NCI-H1105 treated with DMSO at 0.1 percent for 48 hours (cell line): ENCODE measurements around the gene PAM.
"Not testable (repeated sequence)": the region's sequence is repeated elsewhere in the genome, so short reads cannot be mapped to it uniquely, and the experiment has no call there.

Experiments
- DNase-seq: peaks from one replicate; lab custom pipeline; 2025; lab: John Stamatoyannopoulos, UW

Gene PAM

GRCh38 chr5:102941111-102941510 is 186.0 kb downstream of the PAM start:
- DNase-seq: no peak

- DNase-seq: no peak
These were observed 191.3 kb downstream of the PAM start for GRCh38 chr5:102946414-102946813.

- no peak for DNase-seq
These were observed 191.9 kb downstream of the PAM start for GRCh38 chr5:102946971-102947370.

DNA sequence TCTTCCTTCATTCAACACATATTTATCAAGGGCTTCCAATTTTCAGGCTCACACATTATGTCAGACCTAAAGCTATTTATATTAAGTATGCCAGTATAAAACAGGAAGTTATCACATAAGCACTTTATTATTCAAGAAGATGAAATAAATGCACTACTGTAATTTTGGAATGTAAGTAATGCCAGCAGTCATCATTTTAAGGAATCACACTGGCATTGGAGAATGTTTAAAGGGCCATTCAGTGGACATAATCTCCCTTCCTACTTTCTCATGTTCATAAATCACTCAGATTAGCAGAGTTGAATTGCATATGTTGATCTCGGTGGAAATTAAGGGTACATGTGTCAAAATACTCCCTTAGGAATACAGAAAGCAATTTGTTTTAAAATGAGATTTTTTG is 200.4 kb downstream of the PAM start:
- DNase-seq: no peak

- no peak for DNase-seq
These were observed 201.5 kb downstream of the PAM start for GRCh38 chr5:102956599-102956998.

- DNase-seq: no peak
These were observed 202.0 kb downstream of the PAM start for GRCh38 chr5:102957141-102957540.

- no peak for DNase-seq
These were observed 203.4 kb downstream of the PAM start for GRCh38 chr5:102958481-102959011.

- DNase-seq: no peak
These were observed 203.9 kb downstream of the PAM start for GRCh38 chr5:102959055-102959454.

DNA sequence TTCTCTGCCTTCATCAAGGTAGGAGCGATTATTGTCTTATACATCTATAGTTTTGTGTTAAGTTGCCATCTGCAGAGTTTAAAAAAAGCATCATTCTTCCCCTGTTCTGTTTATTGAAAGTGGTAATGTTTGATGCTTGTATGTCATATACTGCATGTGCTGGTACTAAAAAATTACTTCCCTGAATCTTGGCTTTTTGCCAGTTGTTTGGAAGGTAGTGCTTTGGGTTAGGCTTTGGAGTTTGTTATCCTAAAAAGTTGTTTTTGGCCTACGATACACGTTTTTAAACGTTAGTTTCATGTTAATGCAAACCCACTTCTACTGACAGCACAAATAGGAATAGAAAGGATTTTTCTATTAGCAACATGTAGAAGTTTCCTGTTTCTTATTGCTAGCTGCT is 206.6 kb downstream of the PAM start:
- DNase-seq: no peak

- no peak for DNase-seq
These were observed 210.5 kb downstream of the PAM start for GRCh38 chr5:102965653-102966052.

DNA sequence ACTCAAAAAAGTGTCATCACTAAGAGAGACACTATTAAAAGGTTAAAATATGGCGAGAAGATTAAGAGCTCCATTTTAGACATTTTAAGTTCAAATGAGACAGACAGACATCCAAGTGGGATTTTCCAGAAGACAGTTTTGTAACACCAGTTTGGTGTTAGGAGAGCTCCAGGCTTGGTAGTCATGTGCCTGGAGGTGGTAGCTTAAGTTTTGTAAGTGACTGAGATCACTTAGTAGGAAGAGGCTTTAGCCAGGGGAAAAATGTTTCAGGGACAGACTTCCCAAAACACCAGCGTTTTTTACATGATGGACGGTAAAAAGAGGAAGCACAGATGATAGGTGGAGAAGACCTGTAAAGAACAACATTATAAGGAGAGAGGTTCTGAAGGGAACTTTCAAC is 214.5 kb downstream of the PAM start:
- no peak for DNase-seq

GRCh38 chr5:102971676-102972293 is 216.7 kb downstream of the PAM start:
- DNase-seq: peak; percentile 21

DNA sequence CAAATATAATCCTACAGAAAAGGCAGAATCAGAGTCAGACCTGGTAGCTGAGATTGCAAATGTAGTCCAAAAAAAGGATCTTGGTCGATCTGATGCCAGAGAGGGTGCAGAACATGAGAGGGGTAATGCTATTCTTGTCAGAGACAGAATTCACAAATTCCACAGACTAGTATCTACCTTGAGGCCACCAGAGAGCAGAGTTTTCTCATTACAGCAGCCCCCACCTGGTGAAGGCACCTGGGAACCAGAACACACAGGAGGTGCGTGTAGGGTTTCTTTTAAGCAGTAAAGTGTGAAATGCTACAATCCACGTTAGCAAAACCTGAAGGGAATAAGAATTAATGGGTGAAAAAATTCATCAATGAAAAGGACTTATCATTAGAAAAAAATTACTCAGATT is 219.1 kb downstream of the PAM start:
- DNase-seq: no peak

DNA sequence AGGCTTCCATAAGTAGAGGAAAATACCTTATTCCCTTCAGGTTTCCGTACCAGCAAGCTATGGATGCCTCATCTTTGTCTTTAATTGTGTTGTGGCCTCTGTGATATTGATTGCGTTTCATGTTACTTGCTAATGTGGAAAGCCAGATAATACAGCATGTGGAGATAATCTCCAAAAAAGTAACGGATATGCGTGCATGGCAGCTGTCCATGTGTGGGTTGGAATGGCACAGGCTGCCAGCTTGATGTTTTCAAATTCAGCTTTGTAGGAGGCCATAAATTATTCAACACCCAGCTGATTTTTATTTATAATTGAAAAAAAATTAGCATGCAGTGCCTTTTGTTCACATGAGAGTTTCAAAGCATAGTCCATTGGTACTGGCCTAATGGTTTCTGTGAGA is 219.9 kb downstream of the PAM start:
- DNase-seq: no peak

DNA sequence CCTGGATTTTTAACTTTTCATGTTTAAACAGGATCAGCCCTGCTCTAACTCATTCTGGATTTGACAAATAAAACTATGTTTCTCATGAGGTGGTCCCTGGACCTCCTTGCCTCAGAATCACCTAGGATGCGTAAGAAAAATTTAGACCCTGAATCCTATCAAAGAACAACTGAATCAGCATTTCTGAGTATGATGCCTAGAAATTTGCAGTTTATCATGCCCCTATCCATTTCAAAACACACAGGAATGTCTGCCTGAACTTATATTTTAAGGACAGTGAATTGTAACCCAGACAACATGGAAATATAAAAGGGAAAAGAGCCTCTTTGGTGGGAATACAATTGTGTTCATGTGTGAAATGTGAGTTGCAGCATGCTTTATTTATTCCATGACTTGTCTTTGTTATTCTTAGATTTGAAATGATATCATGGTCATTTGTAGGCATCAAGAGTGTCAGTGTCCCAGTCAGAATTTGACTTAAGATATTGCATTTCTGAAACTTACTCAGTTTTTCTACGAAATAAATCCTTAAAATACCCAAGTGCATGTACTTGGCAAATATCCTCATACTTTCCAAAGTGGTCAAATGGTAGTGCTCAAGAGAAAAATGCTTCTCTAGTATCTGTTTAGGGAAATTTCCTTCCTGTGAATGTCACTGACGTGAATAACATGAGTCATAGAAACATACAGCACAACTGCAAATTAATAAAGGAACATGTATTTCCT is 220.5 kb downstream of the PAM start:
- no peak for DNase-seq

GRCh38 chr5:102981957-102982635 is 227.0 kb downstream of the PAM start:
- DNase-seq: no peak

GRCh38 chr5:102986074-102986473 is 231.0 kb downstream of the PAM start:
- no peak for DNase-seq

DNA sequence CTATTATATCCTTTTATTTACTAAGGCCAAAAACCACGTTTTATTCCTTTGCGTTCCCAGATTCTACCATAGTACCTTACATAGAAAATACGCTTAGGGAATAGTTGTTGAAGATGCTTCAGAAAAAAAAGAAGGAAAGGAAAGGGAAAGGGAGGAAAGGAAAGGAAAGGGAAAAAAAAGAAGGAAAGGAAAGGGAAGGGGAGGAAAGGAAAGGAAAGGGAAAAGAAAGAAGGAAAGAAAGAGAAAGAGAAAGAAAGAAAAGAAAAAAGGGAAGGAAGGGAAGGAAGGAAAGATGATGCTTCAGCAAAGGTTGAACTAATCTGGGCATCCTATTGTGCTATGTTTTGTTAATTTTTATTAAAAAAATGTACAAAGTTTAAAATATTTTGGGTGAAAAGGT is 233.4 kb downstream of the PAM start:
- DNase-seq: no peak

DNA sequence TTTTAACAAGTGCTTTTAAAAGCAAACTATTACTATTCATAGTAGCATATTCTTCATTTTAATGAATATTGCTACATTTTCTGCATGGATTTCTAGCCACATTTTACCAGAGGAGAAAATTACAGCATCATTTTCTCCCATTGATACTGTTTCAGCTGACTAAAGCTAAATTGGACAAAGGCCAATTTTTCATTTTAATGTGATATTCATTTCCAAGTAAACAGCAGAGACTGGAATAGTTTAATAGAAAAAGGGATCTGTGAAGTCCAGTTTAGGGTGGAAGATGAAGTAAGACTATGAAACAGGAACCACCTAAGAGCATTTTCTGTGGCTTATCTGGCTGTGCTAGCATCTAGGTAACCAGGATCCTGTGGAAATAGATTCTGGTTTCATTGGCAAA is 236.7 kb downstream of the PAM start:
- DNase-seq: peak; percentile 17

DNA sequence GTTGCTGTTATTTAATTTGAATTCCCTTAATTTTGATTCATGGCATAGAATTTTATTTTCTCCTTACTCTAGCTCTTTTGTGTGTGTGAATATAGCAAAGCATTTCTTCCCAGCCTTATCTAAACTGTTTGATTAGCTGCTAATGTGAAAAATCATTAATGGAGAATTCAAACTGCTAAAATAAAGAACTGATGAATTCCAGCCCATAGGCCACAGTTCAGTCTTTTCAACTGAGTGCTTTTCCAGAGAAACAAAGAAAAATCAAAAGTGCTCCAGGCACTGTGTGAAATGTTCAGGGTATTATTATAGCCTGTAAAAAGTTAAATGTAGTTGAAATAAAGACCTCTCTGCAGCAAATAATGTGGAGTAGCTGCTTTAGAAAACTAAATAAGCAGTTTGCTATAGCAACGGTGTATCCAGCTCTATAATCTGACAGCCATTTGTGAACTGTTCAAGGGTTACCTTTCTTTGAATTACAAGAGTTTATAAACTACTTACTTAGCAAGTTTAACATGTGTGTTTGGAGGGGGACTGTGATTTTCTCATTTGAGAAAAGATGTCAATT is 241.0 kb downstream of the PAM start:
- no peak for DNase-seq

GRCh38 chr5:102998224-102998623 is 243.1 kb downstream of the PAM start:
- no peak for DNase-seq

DNA sequence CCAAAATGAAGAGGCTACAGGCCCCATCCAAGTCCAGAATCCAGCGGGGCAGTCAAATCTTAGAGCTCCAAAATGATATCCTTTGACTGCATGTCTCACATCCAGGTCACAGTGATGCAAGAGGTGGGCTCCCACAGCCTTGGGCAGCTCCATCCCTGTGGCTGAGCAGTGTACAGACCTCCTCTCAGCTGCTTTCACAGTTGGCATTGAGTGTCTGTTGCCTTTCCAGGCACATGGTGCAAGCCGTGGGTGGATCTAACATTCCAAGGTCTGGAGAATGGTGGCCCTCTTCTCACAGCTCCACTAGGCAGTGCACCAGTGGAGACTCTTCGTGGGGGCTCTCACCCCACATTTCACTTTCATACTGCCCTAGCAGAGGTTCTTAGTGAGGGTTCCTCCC is 244.1 kb downstream of the PAM start:
- no peak for DNase-seq

- DNase-seq: not testable (repeated sequence)
These were observed 244.5 kb downstream of the PAM start for GRCh38 chr5:102999621-103000020.
